Activated naive CD8-positive, alpha-beta T cell (primary cell): ENCODE data around the gene OR6C4.
"Not testable (repeated sequence)": the region's sequence is repeated elsewhere in the genome, so short reads cannot be mapped to it uniquely, and the experiment has no call there.

Experiments
- H3K27ac Mint-ChIP-seq: one replicate; pipeline ENCODE4 v1.8.0; 2021; ENCODE audit warnings: mixed read lengths
- H3K27me3 Mint-ChIP-seq: one replicate; pipeline ENCODE4 v1.8.0; 2021; ENCODE audit warnings: mixed read lengths
- H3K36me3 Mint-ChIP-seq: one replicate; pipeline ENCODE4 v1.8.0; 2021; ENCODE audit warnings: mixed read lengths
- H3K4me1 Mint-ChIP-seq: one replicate; pipeline ENCODE4 v1.8.0; 2021; ENCODE audit warnings: low read depth, mixed read lengths
- H3K4me3 Mint-ChIP-seq: one replicate; pipeline ENCODE4 v1.8.0; 2021; ENCODE audit warnings: mild to moderate bottlenecking, mixed read lengths
- H3K9me3 Mint-ChIP-seq: one replicate; pipeline ENCODE4 v1.8.0; 2021; ENCODE audit warnings: low read depth, mixed read lengths

The OR6C4 gene

GRCh38 chr12:55549302-55549701 is at the start of gene OR6C4:
Gene OR6C4, plus strand, starts transcription at chr12:55549602. Its CDS starts 1,625 bp downstream, at chr12:55551227.
- peaks cover 19% of the 10 kb centered on the region for H3K27me3 Mint-ChIP-seq
- H3K4me1 Mint-ChIP-seq = no peaks in the 10 kb centered on the region
- H3K27ac Mint-ChIP-seq = no peak within 1 kb of the TSS

GRCh38 chr12:55499810-55500252 is 49.6 kb upstream of the OR6C4 start:
- H3K4me1 Mint-ChIP-seq = no peaks in the 10 kb centered on the region
- peaks cover 4% of the 10 kb centered on the region for H3K9me3 Mint-ChIP-seq
- no peak overlapping the region for H3K4me3 Mint-ChIP-seq
- no peaks in the 10 kb centered on the region for H3K36me3 Mint-ChIP-seq
- H3K27ac Mint-ChIP-seq = no peak overlapping the region
- peaks cover 13% of the 10 kb centered on the region for H3K27me3 Mint-ChIP-seq

More at GRCh38 chr12:55549302-55549701, at the start of gene OR6C4:
- Mint-ChIP-seq H3K36me3 (no peaks in the 10 kb centered on the region), H3K9me3 (peaks cover 4% of the 10 kb centered on the region), H3K4me3 (no peak within 1 kb of the TSS)

GRCh38 chr12:55501601-55502000 is 47.8 kb upstream of the OR6C4 start:
- Mint-ChIP-seq H3K4me1 (no peaks in the 10 kb centered on the region), H3K27ac (no peak overlapping the region), H3K4me3 (no peak overlapping the region), H3K9me3 (peaks cover 4% of the 10 kb centered on the region), H3K36me3 (no peaks in the 10 kb centered on the region), H3K27me3 (peaks cover 11% of the 10 kb centered on the region)

- no peaks in the 10 kb centered on the region for H3K9me3 Mint-ChIP-seq
- H3K36me3 Mint-ChIP-seq = no peaks in the 10 kb centered on the region
- H3K4me1 Mint-ChIP-seq = no peaks in the 10 kb centered on the region
- H3K4me3 Mint-ChIP-seq = no peak overlapping the region
- H3K27me3 Mint-ChIP-seq = peaks cover 18% of the 10 kb centered on the region
- H3K27ac Mint-ChIP-seq = no peak overlapping the region
These were observed 33.7 kb upstream of the OR6C4 start for GRCh38 chr12:55515696-55516095.

GRCh38 chr12:55516391-55516790 is 33.0 kb upstream of the OR6C4 start:
- Mint-ChIP-seq H3K9me3 (no peaks in the 10 kb centered on the region), H3K27me3 (peaks cover 18% of the 10 kb centered on the region), H3K27ac (no peak overlapping the region), H3K4me3 (no peak overlapping the region), H3K4me1 (no peaks in the 10 kb centered on the region), H3K36me3 (no peaks in the 10 kb centered on the region)

GRCh38 chr12:55548235-55548634 is 1.2 kb upstream of the OR6C4 start:
- peaks cover 19% of the 10 kb centered on the region for H3K27me3 Mint-ChIP-seq
- not testable (repeated sequence) for H3K36me3 Mint-ChIP-seq, H3K4me1 Mint-ChIP-seq, H3K9me3 Mint-ChIP-seq, H3K4me3 Mint-ChIP-seq, H3K27ac Mint-ChIP-seq

GRCh38 chr12:55548756-55549155 is 646 bp upstream of the OR6C4 start:
- H3K4me3 Mint-ChIP-seq = no peak overlapping the region
- peaks cover 4% of the 10 kb centered on the region for H3K9me3 Mint-ChIP-seq
- H3K27me3 Mint-ChIP-seq = peaks cover 14% of the 10 kb centered on the region
- no peaks in the 10 kb centered on the region for H3K36me3 Mint-ChIP-seq
- no peaks in the 10 kb centered on the region for H3K4me1 Mint-ChIP-seq
- H3K27ac Mint-ChIP-seq = no peak overlapping the region

GRCh38 chr12:55554296-55554695 is 4.9 kb downstream of the OR6C4 start:
- H3K27me3 Mint-ChIP-seq = peaks cover 16% of the 10 kb centered on the region
- no peaks in the 10 kb centered on the region for H3K4me1 Mint-ChIP-seq
- H3K9me3 Mint-ChIP-seq = peaks cover 13% of the 10 kb centered on the region
- no peaks in the 10 kb centered on the region for H3K36me3 Mint-ChIP-seq
- no peak overlapping the region for H3K4me3 Mint-ChIP-seq
- no peak overlapping the region for H3K27ac Mint-ChIP-seq

GRCh38 chr12:55570060-55570459 is 20.7 kb downstream of the OR6C4 start:
- Mint-ChIP-seq H3K27me3 (peaks cover 15% of the 10 kb centered on the region), H3K9me3 (peaks cover 28% of the 10 kb centered on the region), H3K36me3 (peaks cover 11% of the 10 kb centered on the region)
- H3K4me3 Mint-ChIP-seq, H3K27ac Mint-ChIP-seq, H3K4me1 Mint-ChIP-seq: not testable (repeated sequence)

- H3K27me3 Mint-ChIP-seq = peaks cover 17% of the 10 kb centered on the region
- H3K4me3 Mint-ChIP-seq, H3K4me1 Mint-ChIP-seq, H3K27ac Mint-ChIP-seq: not testable (repeated sequence)
- H3K36me3 Mint-ChIP-seq = peaks cover 11% of the 10 kb centered on the region
- peaks cover 28% of the 10 kb centered on the region for H3K9me3 Mint-ChIP-seq
These were observed 21.3 kb downstream of the OR6C4 start for GRCh38 chr12:55570689-55571088.

- Mint-ChIP-seq H3K4me3 (no peak within 1 kb of the TSS), H3K27me3 (peaks cover 18% of the 10 kb centered on the region)
These were observed 22.8 kb downstream of the OR6C4 start, which contains the start of gene OR2AP1 for GRCh38 chr12:55572168-55572567. Gene OR2AP1, plus strand, starts transcription at chr12:55572468. Its CDS starts 1,947 bp downstream, at chr12:55574415.

GRCh38 chr12:55582066-55582465 is 32.7 kb downstream of the OR6C4 start:
- H3K4me1 Mint-ChIP-seq = no peaks in the 10 kb centered on the region
- peaks cover 30% of the 10 kb centered on the region for H3K27me3 Mint-ChIP-seq
- no peak overlapping the region for H3K4me3 Mint-ChIP-seq
- peaks cover 2% of the 10 kb centered on the region for H3K36me3 Mint-ChIP-seq
- H3K27ac Mint-ChIP-seq = no peak overlapping the region
- H3K9me3 Mint-ChIP-seq = peaks cover 6% of the 10 kb centered on the region

More at GRCh38 chr12:55572168-55572567, 22.8 kb downstream of the OR6C4 start, which contains the start of gene OR2AP1:
- Mint-ChIP-seq H3K27ac (no peak within 1 kb of the TSS), H3K36me3 (peaks cover 10% of the 10 kb centered on the region), H3K9me3 (peaks cover 27% of the 10 kb centered on the region), H3K4me1 (no peaks in the 10 kb centered on the region)

- H3K9me3 Mint-ChIP-seq = no peaks in the 10 kb centered on the region
- H3K27me3 Mint-ChIP-seq = peaks cover 26% of the 10 kb centered on the region
- H3K27ac Mint-ChIP-seq = no peak overlapping the region
- H3K4me3 Mint-ChIP-seq = no peak overlapping the region
- peaks cover 6% of the 10 kb centered on the region for H3K36me3 Mint-ChIP-seq
- H3K4me1 Mint-ChIP-seq = peaks cover 2% of the 10 kb centered on the region
These were observed 36.4 kb downstream of the OR6C4 start for GRCh38 chr12:55585817-55586216.

GRCh38 chr12:55590152-55590551 is 40.8 kb downstream of the OR6C4 start:
- H3K27ac Mint-ChIP-seq, H3K9me3 Mint-ChIP-seq, H3K4me3 Mint-ChIP-seq, H3K36me3 Mint-ChIP-seq, H3K4me1 Mint-ChIP-seq: not testable (repeated sequence)
- H3K27me3 Mint-ChIP-seq = peaks cover 24% of the 10 kb centered on the region
